ENCODE results near the gene SFMBT2.

SFMBT2 gene

GRCh38 chr10:7425691-7426090 lies 14.9 kb upstream of the SFMBT2 start:
- no peak for DNase-seq (ENCODE audit: low spot score)

- no peak for DNase-seq (ENCODE audit: low spot score)
These were observed 14.1 kb upstream of the SFMBT2 start for GRCh38 chr10:7424919-7425318.

DNA sequence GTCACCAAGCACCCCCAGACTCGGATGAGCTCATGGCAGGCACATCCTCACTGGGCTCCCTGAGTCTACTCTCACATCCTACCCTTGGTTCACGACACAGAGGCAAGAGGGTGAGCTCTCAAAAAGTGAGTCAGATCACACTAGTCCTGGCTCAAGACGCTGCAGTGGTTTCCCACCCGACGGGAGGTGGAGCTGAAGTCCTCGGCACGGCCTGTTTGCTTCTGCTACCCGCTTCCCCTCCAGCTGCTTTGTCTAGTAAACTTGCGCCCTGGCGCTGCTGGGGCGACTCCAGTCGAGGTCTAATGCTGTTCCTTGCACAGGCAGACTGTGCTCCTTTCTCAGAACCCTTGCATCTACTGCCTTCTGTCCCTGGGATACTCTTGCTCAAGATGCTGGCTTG lies 13.5 kb upstream of the SFMBT2 start:
- peak; percentile 19 for DNase-seq (ENCODE audit: low spot score)

GRCh38 chr10:7423521-7423920 lies 12.7 kb upstream of the SFMBT2 start:
- DNase-seq (ENCODE audit: low spot score) = no peak

DNA sequence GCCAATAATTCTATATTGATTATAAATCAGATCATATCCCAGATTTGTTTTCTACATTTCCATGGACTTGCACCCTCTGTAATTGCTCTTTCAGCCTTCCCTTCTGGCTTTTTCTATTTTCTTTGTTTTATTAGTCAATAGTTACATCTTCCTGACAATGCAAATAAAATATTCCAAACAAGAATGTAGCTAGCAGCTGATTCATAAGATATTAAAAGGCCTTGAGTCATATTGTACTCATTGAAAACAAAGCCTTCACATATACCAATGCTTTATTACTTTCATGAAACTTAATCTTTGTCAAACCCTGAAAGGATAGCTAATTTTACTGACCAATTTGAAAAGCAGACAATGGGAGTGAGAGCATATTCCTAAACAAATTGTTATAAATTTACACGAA lies 10.7 kb upstream of the SFMBT2 start:
- no peak for DNase-seq (ENCODE audit: low spot score)

GRCh38 chr10:7419998-7420397 lies 9.2 kb upstream of the SFMBT2 start:
- DNase-seq (ENCODE audit: low spot score) = no peak

GRCh38 chr10:7417807-7418206 lies 7.0 kb upstream of the SFMBT2 start:
- DNase-seq (ENCODE audit: low spot score) = no peak

DNA sequence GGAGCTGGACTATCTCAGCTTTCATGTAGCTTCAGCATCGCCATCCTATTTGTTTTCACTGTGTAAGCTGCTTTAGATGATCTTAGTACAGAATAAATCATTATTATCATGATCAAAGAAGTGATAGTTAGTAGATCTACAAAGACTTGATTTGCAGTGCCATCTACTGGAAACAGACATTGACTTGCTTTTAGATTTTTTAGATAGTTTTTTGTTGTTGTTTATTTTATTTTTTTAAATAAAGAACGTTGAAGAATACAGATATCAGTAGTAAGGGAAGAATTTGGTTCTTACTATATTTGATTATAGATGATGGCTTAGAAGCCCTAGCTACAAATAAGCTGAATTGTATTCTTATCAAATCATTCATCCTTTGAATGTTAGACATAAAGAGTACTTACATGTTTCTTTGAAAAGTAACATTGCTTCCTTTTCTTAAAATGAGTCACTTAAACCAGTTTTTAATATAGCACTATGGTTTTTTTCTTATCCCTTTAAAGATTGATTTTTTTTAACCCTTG lies 6.3 kb upstream of the SFMBT2 start:
- DNase-seq (ENCODE audit: low spot score) = peak; percentile 44

DNA sequence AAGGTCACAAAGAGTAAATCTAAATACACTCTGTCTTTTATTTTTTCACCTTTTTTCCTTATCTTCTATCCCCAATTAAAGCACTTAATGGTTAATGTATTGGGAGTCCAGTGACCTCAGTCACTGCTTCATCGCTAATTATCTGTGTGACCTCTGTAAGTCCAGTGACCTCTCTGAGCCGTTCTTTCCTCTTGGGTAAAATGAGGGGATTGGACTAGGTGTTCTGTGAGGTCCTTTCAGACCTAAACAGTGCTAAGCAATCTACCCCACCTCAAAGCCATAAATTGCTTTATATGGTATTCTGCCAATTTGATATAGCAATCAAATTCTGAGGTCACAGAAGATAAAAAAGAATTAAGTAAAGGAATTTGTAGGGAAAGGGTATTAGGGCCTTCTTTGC lies 3.9 kb upstream of the SFMBT2 start:
- DNase-seq (ENCODE audit: low spot score) = no peak

DNA sequence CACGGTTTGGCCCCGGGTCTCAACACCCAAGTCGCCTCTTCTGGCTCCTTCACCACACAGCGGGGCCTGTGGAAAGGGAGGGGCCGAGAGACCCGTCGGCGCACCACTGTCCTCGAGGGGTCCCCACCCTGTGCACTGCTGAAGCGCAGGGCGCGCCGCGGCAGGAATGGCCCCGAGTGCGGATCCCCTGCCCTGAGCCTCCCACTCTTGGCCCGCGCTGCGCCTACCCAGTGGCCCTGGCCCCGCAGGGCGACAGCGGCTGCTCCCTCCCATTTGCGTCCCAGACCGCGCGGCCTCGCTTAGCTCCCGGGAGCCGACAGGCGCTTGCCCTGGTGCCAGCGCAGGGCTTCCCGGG lies 2.1 kb upstream of the SFMBT2 start:
- DNase-seq (ENCODE audit: low spot score) = no peak

- no peak for DNase-seq (ENCODE audit: low spot score)
These were observed 1.5 kb upstream of the SFMBT2 start for GRCh38 chr10:7412237-7412927.

- DNase-seq (ENCODE audit: low spot score) = peak; percentile 12
These were observed 866 bp upstream of the SFMBT2 start for GRCh38 chr10:7411671-7412128.

DNA sequence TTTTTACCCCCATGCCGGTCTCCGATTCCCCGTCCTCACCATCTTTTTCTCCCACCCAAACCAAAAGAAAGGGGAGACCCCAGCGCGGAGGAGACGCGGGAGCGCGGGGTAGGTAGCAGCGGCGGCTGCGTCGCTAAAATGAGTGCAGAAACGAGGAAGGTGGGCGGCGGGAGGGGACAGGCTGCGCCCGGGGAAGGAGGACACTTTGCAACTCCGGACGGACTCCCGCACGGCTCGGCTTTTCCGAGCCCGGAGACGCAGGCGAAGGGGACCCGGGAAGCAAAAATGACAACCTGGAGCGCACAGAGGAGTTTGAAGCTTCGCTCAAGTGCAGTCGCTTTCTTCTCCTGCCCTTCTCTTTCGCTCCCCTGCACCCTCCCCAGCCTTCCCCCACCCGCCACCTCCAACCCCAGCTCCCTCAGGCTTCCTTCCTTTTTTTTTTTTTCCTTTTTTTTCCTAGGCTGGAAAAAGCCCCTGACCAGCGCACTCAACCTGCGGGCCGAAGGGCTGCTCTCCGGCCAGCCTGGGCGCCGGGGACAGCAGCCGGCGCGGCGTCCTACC lies 453 bp downstream of the SFMBT2 start:
- DNase-seq (ENCODE audit: low spot score) = peak; percentile 12

- peak; percentile 15 for DNase-seq (ENCODE audit: low spot score)
These were observed 1.1 kb downstream of the SFMBT2 start for GRCh38 chr10:7409732-7410168.

GRCh38 chr10:7409045-7409731 lies 1.6 kb downstream of the SFMBT2 start:
- DNase-seq (ENCODE audit: low spot score) = peak; percentile 48

DNA sequence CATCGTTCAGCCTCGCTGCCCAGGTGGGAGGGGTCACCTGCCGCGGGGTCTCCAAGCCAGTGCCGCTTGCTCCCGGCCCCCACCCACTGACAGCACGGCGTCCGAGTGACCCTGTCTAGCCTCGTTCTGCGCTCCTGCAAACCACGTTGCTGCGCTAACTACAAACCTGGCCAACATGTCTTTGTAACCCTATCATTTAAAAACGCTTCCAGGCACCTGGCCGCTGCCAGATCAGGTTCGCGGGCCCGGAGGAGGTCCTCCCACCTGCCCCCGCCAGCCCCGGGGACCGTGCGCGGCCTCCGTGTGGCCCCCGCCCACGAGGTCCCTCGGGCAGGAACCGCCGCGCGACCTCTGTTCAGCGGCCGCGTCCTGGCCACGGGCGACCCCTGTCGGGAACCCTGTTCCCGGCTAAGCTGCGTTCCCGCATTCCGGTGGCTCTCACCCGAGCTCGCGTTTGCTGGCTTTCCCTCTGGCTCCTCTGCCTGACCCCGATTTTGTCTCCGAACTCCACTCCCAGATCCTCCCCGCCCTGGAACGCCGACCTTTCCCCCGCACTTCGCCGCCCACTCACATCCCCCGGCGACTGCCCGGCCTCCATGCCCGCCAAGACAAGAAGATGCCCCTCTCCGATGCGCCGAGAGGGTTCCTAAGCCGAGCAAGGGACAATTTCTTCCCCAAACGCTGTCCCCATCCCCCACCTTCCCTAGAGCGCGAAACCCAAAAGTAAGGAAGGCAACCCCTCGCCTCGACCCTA lies 2.4 kb downstream of the SFMBT2 start:
- peak; percentile 49 for DNase-seq (ENCODE audit: low spot score)

DNA sequence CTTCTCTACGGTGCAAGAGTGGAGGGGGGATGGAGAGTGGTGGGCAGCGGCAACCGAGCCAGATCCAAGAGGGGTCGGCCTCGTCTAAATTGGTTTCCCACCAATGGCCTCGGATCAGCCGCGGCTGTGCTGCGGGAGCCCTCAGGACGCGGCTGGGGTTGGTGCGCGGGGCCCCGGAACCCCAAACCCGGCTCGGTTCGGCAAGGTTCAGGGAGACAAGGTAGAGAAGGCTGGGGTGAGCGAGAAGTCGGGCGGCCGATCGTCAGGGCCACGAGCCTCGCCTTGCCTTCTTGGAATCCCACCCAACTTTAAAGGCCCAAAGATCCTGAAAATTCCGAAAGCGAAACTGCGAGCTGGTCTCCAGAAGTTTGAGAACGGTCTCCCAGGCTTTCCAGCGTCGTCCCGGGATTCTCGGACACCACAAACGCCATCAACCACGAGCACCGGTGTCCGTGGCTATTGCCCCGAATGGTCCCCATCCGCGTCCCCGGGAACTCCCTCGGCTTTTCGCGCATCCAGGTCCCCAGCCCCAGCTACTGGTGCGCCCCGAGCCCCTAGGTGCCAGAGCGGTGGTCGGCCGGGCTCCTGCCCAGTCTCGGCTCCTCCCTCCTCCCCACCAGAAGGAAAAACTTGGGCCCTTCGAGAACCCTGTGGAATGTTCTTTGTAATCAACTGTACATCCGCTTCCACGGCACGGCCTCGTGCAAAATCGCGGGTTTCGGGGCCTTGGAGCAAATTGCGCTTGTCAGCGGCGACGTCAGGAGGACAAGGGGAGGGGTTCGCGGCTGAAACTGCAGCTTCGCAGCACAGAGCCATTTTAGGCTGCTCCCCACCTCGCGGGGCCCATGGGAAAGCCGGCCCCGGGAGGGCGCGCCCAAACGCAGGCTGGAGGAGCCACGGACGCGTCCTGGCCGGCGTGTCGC lies 3.2 kb downstream of the SFMBT2 start:
- peak; percentile 26 for DNase-seq (ENCODE audit: low spot score)

GRCh38 chr10:7406712-7407333 lies 4.0 kb downstream of the SFMBT2 start:
- no peak for DNase-seq (ENCODE audit: low spot score)

DNA sequence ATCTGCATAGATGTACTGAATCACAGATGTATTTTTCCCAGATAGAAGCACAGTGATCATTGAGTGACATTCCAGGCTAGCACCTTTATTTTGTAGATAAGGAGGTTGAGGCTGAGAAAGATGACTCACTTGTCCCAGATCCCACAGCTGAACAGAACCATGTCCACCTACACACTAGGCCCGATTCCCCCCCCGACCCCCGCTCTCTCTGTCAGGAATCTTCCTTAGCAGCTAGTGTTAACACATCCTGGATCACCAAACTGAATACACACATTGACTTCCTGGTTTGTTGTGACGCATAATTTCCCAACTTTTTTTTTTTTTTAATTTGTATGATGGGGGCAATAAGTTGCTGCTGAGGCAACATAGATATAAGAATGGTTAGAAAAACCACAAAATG lies 5.2 kb downstream of the SFMBT2 start:
- no peak for DNase-seq (ENCODE audit: low spot score)

GRCh38 chr10:7403620-7404019 lies 7.2 kb downstream of the SFMBT2 start:
- no peak for DNase-seq (ENCODE audit: low spot score)

DNA sequence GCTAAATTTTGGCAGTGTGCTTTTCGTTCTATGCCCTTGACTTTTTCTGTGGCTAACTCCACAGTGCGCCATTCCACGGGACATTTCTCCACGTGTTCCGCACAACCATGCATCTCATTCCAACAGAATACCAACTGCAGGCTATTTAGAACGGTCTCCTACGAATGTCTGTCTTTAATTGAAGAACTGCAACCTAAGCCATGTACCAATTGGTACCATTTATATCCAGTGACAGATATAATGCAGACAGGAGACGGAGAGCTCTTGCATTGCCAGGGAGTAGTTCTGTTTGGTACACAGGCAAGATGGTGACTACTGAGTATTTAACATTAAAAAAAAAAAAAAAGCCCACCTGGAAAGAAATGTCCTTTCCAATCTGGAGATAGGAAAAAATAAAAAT lies 9.1 kb downstream of the SFMBT2 start:
- no peak for DNase-seq (ENCODE audit: low spot score)
